Measurements from ENCODE around the gene SREBF2.

The SREBF2 gene

GRCh38 chr22:41825376-41825775 is 7.5 kb upstream of the SREBF2 start:
- POLR2A ChIA-PET: no interaction called here
- no peak overlapping the region for H3K4me3 ChIP-seq (ENCODE audit: low read depth, low read length)
- no peak for DNase-seq (ENCODE audit: low read depth, low spot score)
- CTCF ChIA-PET: interaction anchor here (1.2 to 1.9 kb wide), 3 partner anchors 24 to 115 kb away, joined by 3 to 8 read pairs (median 8); no protein-coding TSS in a partner anchor
- no peak for TF ChIP-seq CTCF (IDR thresholded peaks at IDR 0.05; ENCODE audit: insufficient read depth, low read length, missing control alignments)

GRCh38 chr22:41826021-41826420 is 6.9 kb upstream of the SREBF2 start:
- no peak overlapping the region for H3K4me3 ChIP-seq (ENCODE audit: low read depth, low read length)
- POLR2A ChIA-PET: no interaction called here
- no peak for TF ChIP-seq CTCF (IDR thresholded peaks at IDR 0.05; ENCODE audit: insufficient read depth, low read length, missing control alignments)
- DNase-seq (ENCODE audit: low read depth, low spot score): no peak
- CTCF ChIA-PET: interaction anchor here (0.6 to 2.6 kb wide), 6 partner anchors 25 to 129 kb away, joined by 3 to 10 read pairs (median 6); no protein-coding TSS in a partner anchor

GRCh38 chr22:41826430-41827383 is 6.2 kb upstream of the SREBF2 start:
- ChIA-PET CTCF (interaction anchor here (0.6 to 2.6 kb wide), 8 partner anchors 29 to 130 kb away, joined by 3 to 10 read pairs (median 5); no protein-coding TSS in a partner anchor), POLR2A (no interaction called here)
- DNase-seq (ENCODE audit: low read depth, low spot score): no peak
- no peak for TF ChIP-seq CTCF (IDR thresholded peaks at IDR 0.05; ENCODE audit: insufficient read depth, low read length, missing control alignments)
- H3K4me3 ChIP-seq (ENCODE audit: low read depth, low read length): no peak overlapping the region

DNA sequence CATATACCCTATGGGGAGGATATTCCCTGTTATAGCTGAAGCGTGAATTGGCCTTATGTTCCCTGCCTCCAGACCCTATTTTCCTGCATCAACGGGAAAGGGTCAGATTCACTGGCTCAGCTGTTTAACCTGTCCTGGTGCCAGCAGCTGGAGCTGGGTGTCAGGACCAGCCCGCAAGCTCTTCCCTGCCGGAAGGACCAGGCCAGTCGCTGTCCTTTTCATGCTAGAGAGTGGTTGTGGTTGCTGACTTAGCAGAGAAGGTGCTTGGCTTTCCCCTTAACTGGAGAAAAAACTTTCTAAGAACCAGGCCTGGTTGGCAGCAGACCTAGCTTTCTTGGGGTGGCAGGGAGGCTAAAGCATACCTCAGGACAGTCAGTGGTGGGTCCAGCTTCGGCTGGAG is 5.2 kb upstream of the SREBF2 start:
- DNase-seq (ENCODE audit: low read depth, low spot score): no peak
- no peak overlapping the region for H3K4me3 ChIP-seq (ENCODE audit: low read depth, low read length)
- TF ChIP-seq CTCF (IDR thresholded peaks at IDR 0.05; ENCODE audit: insufficient read depth, low read length, missing control alignments): no peak
- CTCF ChIA-PET: interaction anchor here (1.3 to 2.6 kb wide), 3 partner anchors 109 to 131 kb away, joined by 3 to 10 read pairs (median 7); no protein-coding TSS in a partner anchor
- POLR2A ChIA-PET: no interaction called here

DNA sequence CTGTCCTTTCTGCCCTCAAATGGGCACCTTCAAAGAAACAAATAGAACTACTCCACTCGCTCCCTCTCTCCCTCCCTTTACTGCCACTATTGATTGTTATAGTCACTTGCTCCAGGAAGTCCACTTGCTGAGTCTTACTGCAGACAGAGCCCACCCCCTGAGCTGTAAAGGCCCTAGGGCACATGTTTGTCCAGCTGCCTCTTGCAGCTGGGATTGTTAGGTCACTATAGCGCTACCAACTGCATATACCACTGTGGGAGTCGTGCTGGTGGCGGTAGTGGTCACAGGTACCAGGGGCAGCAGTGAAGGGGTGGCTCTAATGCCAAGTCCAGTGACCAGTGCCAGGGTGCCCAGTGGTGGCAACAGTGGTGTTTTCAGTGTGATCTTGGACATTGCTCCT is 4.4 kb upstream of the SREBF2 start:
- H3K4me3 ChIP-seq (ENCODE audit: low read depth, low read length): no peak overlapping the region
- TF ChIP-seq CTCF (IDR thresholded peaks at IDR 0.05; ENCODE audit: insufficient read depth, low read length, missing control alignments): no peak
- DNase-seq (ENCODE audit: low read depth, low spot score): no peak
- ChIA-PET POLR2A (no interaction called here), CTCF (interaction anchor here (1.0 to 1.8 kb wide), 3 partner anchors 82 to 131 kb away, joined by 3 to 7 read pairs (median 6); no protein-coding TSS in a partner anchor)

- ChIA-PET CTCF (interaction anchor here (1.8 kb wide), 1 partner anchor 133 kb away, joined by 6 read pairs; no protein-coding TSS in a partner anchor), POLR2A (no interaction called here)
- no peak for TF ChIP-seq CTCF (IDR thresholded peaks at IDR 0.05; ENCODE audit: insufficient read depth, low read length, missing control alignments)
- H3K4me3 ChIP-seq (ENCODE audit: low read depth, low read length): no peak overlapping the region
- DNase-seq (ENCODE audit: low read depth, low spot score): no peak
Observed at GRCh38 chr22:41830174-41830573, 2.7 kb upstream of the SREBF2 start.
